GM19372 (cell line): ENCODE data around the gene KCNK2.

Source experiments
- ATAC-seq: cut with Tn5 transposase; IDR thresholded peaks from one replicate; pipeline ENCODE4 v1.9.1; 2021; ENCODE audit warnings: mild to moderate bottlenecking, low read depth, moderate library complexity; ENCODE audit not compliant: unreplicated experiment

The KCNK2 gene

DNA sequence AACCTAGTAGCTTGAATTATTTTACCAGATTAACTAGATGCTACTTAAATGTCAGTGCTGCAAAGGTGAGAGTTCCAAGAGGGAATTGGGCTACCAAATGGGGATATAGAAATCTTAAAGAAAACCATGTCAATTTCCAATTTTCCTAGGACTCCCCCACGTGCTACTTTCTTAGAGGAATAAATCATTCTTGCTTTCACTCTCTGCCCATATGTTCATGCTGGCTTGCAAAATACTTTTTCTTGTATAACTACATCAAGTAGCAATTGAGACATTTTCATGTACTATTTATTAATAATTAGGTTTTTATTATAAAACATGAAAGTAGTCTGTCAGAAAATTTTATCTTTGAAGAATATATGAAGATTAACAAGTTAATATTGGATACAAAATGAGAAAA lies 11.8 kb downstream of the KCNK2 start:
- ATAC-seq: no peak

DNA sequence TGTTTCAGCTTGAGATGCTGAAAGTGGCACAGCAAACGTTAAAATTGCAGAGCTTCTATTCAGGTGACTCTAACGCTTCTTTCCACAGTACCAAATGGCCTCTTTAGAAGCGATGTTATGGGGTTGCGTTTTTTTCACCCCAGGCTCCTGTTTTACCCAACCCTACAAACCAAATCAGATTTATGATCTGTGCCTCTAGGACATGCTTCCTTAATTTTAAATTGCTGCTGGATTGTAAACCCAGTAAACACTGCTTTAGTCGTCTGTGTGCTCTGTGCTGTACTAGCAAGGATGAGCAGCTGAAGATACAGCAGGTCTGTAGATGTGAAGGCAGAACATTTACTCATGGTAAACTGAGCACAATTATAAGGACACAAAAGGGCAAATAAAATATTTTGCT lies 13.0 kb downstream of the KCNK2 start:
- no peak for ATAC-seq

DNA sequence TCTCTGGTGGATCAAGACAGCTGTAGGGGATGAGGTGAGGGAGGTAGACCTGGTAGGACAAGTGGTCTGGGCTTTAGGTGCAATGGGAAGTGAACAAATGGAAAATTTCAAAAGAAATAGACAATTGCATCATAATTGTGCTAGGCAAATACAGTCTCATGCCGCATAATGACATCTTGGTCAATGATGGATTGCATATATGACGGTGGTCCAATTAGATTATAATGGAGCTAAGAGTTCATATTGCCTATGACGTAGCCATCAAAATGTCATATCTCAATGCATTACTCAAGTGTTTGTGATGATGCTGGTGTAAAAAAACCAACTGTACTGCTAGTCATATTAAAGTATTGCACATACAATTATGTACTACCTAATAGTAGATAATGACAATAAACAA lies 19.0 kb downstream of the KCNK2 start:
- ATAC-seq: no peak

DNA sequence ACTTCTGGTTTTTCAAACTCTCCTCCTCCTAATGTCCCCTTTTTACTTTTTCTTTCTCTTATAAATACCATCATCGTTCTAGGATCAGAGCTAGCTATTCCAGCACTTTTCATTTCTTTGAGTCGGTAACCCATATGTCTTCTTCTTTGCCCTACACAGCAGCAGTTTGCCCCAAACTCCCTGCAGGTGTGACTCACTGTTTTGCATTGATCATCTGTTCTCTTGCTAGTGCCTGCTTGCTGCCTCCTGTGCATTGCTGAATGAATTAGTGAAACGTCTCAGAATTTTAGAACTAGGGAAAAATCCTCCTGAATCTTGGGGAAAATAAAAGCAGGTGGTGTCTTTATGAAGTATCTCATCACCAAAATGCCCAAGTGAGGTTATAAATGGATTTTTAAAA lies 21.7 kb downstream of the KCNK2 start:
- ATAC-seq: no peak

DNA sequence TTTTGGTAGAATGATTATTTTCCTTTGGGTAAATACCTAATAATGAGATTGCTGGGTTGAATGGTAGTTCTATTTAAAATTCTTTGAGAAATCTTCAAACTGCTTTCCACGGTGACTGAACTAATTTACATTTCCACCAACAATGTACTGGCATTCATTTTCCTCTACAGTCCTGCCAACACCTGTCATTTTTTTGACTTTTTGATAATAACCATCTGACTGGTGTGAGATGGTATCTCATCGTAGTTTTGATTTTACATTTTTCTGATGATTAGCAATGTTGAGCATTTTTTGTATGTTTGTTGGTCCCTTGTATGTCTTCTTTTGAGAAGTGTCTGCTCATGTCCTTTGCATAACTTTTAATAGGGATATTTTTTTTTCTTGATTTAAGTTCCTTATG lies 23.5 kb downstream of the KCNK2 start:
- ATAC-seq: no peak

- no peak for ATAC-seq
Measured at GRCh38 chr1:215109171-215109570, 26.6 kb downstream of the KCNK2 start.

DNA sequence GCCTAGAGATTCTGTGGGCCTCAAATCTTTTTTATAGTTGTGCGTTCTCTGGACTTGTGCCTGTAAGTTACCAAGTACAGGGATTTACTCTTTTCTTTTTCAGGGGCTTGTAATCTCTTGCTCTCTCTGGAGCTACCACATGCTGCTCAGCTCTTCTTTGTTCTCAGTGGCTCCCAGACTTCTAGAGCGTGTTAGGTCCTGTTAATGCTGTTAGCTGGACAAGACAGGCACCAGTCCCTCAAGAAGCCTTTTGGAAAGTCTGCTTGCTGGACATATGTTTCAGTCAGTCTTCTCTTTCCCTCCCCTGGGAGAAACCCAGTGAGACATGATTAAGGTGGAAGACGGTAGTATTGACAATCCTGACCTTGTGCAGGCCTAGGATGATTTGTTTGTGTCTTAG lies 29.4 kb downstream of the KCNK2 start:
- ATAC-seq: no peak

- ATAC-seq: no peak
Measured at GRCh38 chr1:215113776-215114153, 31.2 kb downstream of the KCNK2 start.

DNA sequence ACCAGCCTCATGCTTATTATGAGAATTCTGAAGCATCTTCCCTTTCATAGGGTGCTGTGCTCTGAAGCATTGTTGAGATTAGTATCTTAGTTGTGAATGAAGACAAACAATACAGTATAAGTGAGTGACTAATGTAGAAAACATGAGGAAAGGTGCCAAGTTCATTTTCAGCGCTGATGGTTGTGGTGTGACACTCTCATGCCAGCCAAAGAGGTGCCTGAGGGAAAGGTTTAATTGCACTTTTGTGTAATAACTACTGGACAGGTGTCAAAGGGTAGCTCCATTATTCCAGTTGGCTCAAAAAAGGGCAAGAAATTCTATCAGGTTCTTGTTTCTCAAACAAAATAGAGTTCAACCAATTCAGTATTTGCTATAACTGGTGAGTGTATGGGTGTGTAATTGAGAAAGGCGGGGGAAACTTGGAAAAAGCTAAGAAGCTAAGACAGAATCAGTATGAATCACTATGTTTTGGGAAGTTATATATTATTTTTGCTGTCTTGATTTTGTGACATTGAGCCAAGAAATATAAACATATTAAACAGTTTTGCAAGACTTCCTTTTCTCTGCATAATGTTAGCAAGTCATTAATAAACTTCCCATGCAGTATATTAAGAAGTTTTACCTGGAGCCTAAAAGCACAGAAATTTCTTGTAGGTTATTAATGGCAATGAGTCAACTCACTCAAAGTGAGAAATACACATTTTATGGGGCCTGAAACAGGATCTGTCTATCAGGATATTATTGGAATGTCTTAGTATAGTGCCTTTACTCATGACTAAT lies 31.8 kb downstream of the KCNK2 start:
- ATAC-seq: no peak

DNA sequence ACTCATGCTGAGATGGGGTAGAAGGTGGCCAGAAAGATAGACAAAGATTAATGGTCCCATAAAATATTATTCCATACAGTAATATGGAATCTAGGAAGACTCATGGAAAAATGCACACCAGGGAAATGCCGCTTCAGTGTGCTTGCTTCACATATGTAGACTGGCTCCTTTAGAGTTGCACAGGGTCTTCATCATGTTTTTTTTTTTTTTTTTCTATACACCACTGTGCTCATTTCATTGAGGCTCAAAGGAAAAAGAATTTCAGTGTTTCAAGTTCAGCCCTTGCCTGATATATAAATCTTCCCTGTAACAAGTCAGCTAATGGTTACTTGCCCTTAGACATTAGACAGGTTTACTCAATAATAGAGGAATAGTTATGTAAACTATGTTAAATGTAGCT lies 33.2 kb downstream of the KCNK2 start:
- ATAC-seq: no peak

- no peak for ATAC-seq
Measured at GRCh38 chr1:215118081-215118480, 35.5 kb downstream of the KCNK2 start.

DNA sequence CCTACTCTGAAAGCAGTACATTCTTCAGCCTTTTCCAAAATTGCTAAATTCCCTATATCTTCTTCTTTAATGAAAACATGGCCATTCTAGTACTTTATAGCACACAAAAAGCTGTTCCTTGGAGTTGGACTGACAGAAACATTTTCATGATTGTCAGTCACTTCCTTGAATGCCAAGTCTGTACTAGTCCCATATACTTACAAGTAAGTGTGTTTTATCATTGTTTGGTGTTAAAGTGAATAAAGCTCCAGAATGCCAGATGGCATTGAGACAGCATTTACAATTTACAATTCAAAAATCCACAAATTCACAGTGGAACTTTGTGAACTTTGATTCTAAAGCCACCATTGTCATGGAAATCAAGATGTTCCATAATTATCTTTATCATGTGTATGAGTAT lies 36.5 kb downstream of the KCNK2 start:
- no peak for ATAC-seq

- ATAC-seq: no peak
Measured at GRCh38 chr1:215119719-215120365, 37.3 kb downstream of the KCNK2 start.

GRCh38 chr1:215128504-215128903 lies 46.0 kb downstream of the KCNK2 start:
- no peak for ATAC-seq

GRCh38 chr1:215131291-215131690 lies 48.8 kb downstream of the KCNK2 start:
- ATAC-seq: no peak

DNA sequence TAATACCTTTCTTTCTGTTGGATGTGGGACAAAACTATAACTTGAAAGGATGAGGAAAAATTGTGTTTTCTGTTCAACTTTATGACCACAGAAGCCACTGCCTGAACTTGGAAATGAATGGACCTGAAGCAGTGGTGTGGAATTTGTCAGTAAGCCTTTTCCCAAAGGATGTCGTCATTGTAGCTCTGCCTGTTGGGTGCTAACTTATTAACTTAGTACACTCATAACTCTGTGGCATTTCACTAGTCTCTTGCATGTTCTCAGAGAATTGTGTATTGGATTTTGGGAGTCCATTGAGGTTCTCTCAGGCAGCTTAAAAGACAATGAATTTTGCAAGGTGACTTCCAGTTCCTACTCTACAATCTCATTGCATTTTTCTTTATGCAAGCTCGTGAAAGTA lies 49.6 kb downstream of the KCNK2 start:
- no peak for ATAC-seq

DNA sequence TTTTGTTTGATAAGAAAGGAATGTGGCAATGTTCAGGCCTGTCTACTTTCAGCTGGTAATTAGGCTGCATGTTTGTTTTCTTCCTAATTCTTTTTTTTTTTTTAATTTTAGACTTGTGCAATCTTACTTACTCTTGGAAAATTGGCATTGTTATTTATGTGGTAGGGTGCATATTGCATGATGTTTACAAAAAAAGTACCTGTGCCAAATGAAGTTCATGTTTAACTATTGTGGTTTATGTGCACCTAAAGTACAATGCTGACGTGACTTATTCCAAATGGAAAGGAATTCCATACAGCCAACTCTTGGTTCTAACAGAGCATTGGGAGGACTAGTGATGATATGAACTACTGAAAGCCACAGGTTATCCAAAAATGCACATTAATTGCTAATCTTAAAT lies 51.0 kb downstream of the KCNK2 start:
- ATAC-seq: no peak

DNA sequence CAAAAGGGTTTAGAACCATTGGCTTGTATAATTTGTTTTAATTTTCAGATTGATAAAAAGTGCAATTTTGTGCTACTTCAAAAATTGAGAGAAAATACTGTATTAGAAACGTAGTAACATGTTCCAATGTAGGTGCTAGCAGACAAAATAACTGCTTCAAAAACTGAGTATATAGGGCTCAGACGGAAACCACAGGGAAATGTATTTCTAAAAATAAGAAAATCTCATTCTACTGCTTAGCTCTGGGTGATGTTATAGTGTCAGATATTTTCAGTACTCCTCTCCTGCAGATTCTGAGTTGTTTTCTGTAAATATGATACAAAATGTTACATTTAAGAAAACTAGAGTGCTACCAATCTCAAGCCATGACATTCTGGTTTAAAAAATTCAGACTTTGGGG lies 55.4 kb downstream of the KCNK2 start:
- ATAC-seq: no peak

GRCh38 chr1:215140135-215140534 lies 57.6 kb downstream of the KCNK2 start:
- no peak for ATAC-seq

- ATAC-seq: no peak
Measured at GRCh38 chr1:215141460-215141859, 58.9 kb downstream of the KCNK2 start.

- ATAC-seq: no peak
Measured at GRCh38 chr1:215143497-215143896, 61.0 kb downstream of the KCNK2 start.

DNA sequence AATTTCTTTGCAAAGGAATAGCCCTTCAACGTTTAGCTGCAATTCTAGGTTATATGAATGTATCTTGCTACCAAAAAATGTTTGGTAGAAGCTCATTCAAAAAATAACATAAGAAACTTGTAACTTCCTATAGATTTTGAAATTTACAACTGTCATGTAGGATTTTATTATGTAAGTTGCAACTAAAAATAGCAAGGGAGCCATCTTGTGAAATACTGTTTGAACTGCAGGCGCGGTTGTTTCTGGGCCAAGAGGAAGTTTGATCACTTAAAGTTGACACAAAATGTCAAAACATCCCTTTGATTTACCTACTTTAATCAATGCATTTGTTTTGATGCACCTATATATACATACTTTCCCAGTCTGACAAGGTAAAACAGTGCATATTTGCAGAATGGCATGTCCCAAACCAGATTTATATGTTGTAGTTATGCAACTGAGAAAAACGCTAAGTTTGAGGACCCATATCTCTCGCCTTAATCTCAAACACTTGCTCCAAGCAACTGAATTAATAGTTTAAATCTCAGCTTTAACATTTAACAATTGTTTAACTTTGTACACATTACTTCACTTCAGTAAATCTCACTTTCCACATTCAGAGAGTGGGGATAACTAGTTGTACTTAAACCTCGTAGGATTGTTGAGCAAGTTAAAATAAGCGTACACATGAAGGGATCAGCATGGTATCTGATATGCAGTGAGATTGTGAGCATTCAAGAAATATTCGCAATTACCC lies 63.9 kb downstream of the KCNK2 start:
- ATAC-seq: no peak
